Activated effector memory CD4-positive, alpha-beta T cell treated with anti-CD3 and anti-CD28 coated beads, Interleukin-2, amount 50 U/mL, for 16 hours (primary cell): ENCODE measurements around the gene C19orf53.
"Not testable (repeated sequence)": the region's sequence is repeated elsewhere in the genome, so short reads cannot be mapped to it uniquely, and the experiment has no call there.

Experiments
- DNase-seq: peaks from one replicate; pipeline ENCODE4 v3.0.0-alpha.2; 2020

C19orf53 gene

DNA sequence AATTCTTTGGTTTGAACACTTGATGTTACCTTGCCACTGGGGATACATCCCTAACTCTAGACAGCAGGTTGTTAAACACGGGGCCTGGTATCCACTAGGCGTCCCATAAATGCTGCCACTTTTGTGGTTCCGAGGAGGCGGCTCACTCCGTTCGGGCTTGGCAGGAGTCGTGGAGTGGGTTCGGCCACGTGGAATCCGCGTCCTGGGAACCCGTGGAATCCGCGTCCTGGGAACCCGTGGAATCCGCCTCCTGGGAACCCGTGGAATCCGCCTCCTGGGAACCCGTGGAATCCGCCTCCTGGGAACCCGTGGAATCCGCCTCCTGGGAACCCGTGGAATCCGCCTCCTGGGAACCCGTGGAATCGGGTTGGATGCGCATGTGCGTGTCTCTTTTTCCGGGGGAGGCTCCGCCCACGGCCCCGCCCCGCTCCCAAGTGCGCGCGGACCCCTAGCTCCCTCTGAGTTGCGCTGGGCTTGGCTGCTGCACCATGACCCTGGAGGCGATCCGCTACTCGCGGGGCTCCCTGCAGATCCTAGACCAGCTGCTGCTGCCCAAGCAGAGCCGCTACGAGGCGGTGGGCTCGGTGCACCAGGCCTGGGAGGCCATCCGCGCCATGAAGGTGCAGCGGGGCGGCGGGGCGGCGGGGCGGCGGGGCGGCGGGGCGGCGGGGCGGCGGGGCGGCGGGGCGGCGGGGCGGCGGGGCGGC lies 10.0 kb upstream of the C19orf53 start, which contains the start of gene MRI1:
MRI1 (plus strand) TSS at position 422 of the 707 bp plus-strand sequence; CDS start at position 489, 67 bp downstream.
- DNase-seq: peak; percentile 84

DNA sequence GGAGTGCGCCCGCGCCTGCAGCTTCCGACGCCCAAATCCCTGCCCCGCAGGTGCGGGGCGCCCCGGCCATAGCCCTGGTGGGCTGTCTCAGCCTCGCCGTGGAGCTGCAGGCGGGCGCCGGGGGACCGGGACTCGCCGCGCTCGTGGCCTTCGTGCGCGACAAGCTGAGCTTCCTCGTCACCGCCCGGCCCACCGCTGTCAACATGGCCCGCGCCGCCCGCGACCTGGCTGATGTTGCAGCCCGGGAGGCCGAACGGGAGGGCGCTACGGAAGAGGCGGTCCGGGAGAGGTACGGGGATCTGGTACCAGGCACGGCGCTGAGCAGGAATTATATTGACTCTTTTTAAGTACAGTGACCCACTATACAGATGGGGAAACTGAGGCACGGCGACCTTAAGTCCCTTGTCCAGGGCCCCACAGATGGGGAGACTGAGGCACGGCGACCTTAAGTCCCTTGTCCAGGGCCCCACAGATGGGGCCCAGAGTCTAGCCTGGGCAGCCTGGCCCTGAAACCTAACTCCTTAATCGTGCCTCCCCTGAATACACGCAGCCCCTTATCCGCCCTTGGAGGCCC lies 9.3 kb upstream of the C19orf53 start:
- DNase-seq: peak; percentile 78

DNA sequence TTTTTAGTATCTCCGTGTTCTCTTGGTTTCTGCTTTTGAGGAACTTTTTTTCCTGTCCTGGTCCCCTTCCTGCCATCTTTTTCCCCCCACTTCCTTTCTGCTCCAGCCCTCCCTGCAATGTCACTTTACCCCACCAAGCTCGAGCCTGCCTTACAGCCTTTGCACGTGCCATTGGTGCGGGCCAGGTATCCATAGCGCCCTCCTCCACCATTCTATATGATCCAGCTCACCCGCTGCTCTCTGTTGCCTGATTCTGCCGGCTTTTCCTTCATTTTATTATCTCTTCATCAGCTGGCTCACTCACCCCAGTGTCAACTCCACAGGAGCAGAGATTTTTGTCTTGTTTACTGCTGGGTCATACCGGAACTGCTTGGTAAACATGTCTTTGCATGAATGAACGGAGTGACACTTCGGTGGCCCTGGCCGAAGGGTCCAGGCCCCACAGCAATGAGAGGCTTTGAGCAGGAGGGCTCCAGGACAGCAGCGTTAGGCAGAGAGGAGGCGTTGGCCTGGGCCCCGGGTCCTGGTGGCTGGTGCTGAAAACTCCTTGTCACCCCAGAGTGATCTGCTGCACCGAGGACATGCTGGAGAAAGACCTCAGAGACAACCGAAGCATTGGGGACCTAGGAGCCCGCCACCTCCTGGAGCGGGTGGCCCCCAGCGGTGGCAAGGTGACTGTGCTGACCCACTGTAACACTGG lies 8.7 kb upstream of the C19orf53 start:
- no peak for DNase-seq

DNA sequence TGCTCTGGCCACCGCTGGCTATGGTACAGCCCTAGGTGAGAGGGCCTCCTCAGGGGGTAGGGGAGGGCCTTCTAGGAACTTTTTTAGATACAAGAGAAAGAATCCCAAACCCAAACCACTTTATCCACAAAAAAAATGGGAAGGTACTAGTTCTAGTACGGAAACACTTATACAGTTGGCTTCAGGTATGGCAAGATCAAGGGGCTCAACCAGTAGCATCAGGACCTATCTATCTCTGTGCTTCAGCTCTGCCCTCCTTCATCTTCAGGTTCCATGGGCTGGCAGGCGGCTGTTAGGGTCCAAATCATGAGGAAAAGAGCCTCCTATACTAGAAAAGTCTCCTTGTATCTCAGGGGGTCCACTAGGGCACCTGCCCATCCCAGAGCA lies 8.2 kb upstream of the C19orf53 start:
- DNase-seq: no peak

DNA sequence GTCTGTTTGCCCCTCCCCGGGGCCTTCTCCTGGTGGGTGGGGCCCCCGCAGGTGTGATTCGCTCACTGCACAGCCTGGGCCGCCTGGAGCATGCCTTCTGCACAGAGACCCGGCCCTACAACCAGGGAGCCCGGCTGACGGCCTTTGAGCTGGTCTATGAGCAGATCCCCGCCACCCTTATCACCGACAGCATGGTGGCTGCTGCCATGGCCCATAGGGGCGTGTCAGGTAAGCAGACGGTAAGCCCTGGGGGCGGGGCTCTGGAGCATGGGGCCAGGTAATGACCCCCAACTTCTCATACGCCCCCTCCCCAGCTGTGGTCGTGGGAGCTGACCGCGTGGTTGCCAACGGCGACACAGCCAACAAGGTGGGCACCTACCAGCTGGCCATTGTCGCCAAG lies 5.7 kb upstream of the C19orf53 start:
- DNase-seq: no peak

DNA sequence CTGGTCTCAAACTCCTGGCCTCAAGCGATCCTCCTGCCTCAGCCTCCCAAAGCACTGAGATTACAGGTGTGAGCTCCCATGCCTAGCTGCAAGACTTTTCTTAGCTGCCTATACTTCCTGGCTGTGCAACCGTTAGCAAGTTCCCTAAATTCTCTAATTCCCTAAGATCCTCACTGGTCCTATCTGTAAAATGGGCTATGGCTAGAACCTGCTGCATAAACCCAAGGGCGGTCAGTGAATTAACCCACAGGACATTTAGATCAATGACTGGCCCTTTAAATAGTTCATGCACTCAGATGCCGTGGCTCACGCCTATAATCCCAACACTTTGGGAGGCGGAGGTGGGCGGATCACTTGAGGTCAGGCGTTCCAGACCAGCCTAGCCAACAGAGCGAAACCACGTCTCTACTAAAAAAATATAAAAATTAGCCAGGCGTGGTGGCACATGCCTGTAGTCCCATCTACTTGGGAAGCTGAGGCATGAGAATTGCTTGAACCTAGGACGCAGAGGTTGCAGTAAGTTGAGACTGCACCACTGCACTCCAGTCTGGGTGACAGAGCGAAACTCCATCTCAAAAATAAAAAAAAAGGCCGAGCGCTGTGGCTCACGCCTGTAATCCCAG lies 4.1 kb upstream of the C19orf53 start:
- no peak for DNase-seq

DNA sequence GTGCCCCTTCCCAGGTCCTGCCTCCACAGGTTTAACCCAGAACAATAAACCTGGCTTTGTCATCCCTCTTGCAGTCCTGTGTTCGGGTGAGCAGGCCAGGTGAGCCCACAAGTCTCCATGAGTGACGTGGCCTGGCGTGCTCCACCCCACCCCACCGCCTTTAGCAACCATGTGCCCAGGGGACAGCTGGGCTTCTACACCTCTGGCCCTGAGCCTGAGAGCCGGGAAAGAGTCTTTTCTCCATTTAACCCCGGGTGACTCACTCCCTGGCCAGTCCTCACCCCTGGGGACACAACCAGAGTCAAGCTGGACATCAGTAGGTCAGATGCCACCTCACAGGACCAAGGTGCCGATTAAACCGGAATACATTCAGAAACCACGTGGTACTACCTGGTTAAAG lies 4.1 kb downstream of the C19orf53 start:
- DNase-seq: no peak

DNA sequence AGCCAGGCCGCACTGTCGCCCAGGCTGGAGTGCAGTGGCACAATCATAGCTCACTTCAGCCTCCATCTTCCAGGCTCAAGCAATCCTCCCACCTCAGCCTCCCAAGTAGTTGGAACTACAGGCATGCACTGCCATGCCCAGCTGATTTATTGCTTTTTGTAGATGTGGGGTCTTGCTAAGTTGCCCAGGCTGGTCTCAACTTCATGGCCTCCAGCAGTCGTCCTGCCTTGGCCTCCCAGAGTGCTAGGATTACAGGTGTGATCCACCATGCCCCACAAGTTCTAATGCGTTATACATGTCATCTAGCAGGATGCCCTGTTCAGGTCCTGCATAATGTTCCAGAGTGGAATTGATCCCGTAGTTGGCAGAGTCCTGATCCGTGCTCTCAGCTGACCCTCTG lies 4.6 kb downstream of the C19orf53 start:
- DNase-seq: no peak

DNA sequence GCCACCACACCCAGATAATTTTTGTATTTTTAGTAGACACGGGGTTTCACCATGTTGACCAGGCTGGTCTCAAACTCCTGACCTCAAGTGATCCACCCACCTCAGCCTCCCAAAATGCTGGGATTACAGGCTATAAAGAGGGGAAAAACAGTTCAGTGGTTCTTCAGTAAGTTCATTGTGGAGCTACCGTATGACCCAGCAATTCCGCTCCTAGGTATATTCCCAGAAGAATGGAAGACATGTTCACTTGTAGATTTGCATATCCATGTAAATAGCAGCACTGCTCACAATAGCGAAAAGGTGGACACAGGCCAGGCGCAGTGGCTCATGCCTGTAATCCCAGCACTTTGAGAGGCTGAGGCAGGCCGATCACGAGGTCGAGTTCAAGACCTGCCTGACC lies 5.5 kb downstream of the C19orf53 start:
- DNase-seq: not testable (repeated sequence)

DNA sequence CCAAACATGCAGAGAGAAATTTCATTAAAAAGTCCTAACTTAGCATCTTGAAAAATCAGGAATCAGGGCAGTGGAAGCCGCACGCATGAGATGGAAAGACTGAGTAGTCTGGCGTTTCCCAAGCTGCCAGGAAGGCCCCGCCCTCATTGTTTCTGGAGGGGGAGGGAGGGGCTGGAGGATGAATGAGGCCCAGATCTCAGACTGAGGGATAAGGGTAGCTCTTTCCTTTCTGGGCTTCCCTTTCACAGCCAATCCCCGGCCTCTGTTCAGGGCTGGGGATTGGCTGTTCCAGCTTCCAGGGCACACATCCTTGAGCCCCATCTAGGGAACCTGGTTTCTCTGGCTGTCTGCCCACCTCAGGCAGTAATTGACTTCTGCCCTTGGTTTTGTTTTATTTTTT lies 7.3 kb downstream of the C19orf53 start:
- DNase-seq: no peak

DNA sequence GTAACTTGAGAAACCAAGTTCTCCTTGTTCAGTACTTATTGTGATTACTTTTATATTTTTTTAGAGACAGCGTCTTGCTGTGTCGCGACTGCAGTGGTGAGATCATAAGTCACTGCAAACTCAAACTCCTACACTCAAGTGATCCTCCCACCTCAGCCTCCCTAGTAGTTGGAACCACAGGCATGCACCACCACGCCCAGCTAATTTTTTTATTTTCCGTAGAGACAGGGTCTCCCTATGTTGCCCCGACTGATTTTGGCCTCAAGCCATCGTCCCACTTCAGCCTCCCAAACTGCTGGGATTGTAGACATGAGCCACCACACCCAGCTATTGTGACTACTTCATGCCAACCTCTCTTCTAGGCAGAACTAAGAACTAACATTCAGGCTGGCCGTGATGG lies 8.3 kb downstream of the C19orf53 start:
- no peak for DNase-seq

DNA sequence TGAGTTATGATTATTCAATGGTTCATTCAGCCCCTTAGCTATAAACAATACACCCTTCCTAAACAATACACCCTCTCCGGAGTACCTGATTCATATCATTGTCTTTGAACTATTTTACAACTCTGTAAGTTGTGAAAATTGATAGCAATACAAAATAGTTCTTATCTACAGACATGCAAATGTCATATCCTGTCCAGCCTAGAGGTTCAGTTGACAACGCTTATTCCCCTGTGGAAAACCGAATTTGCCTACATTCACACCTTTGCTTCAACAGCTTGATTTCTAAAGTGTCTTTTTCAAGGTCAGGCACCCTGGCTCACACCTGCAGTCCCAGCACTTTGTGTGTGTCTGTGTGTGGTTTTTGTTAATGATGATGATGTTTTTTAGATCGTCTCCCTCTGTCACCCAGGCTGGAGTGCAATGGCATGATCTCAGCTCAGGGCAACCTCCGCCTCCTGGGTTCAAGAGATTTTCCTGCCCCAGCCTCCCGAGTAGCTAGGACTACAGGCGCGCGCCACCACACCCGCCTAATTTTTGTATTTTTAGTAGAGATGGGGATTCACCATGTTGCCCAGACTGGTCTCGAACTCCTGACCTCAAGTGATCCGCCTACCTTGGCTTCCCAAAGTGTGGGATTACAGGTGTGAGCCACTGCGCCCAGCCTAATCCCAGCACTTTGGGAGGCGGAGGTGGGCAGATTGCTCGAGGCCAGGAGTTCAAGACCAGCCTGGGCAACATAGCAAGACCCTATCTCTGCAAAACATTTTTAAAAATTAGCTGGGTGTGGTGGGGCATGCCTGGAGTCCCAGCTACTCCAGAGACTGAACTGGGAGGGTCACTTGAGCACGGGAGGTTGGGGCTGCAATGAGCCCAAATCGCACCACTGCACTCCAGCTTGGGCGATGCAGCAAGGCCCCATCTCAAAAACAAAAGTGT lies 9.6 kb downstream of the C19orf53 start:
- no peak for DNase-seq

DNA sequence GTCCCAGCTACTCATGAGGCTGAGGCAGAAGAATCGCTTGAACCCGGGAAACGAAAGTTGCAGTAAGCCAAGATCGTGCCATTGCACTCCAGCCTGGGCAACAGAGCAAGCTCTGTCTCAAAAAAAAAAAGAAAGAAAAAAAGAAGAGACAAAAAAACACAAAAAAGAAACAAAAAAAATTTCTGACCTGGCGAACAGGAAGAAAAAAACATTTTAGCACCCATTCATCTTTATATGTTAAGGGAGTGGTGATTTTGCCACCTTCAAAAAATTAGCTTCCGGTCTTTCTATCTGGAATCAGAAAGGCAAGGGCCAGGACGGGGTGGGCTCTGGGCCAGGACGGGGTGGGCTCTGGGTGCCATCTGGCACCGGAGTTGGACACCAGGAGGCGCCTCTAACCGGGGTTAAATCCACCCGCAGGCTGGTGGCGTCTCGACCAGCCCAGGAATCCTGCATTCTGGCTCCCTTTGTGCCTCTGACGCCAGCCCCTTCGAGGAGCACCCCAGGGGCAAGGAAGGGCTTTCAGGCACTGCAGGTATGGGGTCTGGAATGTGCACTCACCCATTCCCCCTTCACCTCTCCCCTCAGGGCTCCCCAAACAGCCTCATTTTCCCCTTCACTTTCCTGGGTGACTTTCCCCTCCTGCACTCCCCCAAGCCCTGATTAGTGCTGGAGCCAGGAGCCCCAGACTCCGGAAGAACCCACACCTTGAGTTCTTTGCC lies 10.6 kb downstream of the C19orf53 start:
- peak; percentile 90 for DNase-seq

DNA sequence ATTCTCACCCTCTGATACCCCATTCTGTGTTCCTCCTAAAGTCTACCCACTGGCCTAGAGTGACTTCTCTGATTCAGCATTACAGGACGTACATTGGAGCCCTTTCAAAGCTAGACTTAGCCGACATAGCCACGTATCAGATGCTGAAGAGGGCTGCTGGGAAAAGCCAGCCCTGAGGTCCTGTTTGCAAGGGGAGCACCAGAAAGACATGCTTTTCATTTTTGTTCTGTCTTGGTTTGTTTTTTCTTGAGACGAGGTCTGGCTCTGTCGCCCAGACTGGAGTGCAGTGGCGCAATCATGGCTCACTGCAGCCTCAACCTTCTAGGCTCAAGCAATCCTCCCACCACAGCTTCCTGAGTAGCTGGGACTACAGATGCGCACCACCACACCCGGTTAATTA lies 14.7 kb downstream of the C19orf53 start:
- peak; percentile 66 for DNase-seq

DNA sequence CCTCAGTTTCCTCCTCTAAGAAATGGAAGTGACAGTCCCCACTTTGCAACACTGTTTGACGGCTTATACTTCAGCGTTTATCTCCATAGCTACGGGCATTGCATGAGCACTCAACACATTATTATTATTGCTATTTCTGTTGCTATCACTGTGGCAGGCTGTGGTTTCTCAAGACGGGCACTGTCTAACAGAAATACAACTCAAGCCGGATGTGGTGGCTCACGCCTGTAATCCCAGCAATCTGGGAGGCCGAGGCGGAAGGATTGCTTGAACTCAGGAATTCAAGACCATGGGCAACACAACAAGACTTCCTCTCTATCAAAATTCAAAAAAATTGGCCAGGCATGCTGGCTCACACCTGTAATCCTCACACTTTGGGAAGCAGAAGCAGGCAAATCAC lies 16.1 kb downstream of the C19orf53 start:
- peak; percentile 66 for DNase-seq

DNA sequence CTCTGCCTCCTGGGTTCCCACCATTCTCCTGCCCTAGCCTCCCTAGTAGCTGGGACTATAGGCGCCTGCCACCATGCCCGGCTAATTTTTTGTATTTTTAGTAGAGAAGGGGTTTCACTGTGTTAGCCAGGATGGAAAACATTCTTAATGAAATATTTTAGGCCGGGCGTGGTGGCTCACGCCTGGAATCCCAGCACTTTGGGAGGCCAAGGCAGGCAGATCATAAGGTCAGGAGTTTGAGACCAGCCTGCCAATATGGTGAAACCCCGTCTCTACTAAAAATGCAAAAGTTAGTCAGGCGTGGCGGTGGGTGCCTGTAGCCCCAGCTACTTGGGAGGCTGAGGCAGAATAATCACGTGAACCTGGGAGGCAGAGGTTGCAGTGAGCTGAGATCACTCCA lies 19.1 kb downstream of the C19orf53 start:
- not testable (repeated sequence) for DNase-seq

DNA sequence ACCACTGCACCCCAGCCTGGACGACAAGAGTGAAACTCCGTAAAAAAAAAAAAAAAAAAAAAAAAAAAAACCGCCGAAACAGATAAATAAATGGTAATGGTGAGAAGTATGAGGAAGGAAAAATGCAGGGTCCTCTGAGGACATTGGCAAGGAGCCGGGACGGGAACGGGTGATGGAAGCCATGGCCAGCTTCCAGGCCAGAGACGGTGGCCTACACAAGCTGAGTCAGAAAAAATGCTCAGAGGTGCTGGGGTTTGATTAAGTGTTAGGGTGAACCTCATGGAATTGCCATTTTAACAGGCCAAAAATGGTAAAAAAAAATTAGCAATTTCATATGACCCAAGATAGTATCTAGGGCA lies 20.1 kb downstream of the C19orf53 start:
- DNase-seq: no peak

DNA sequence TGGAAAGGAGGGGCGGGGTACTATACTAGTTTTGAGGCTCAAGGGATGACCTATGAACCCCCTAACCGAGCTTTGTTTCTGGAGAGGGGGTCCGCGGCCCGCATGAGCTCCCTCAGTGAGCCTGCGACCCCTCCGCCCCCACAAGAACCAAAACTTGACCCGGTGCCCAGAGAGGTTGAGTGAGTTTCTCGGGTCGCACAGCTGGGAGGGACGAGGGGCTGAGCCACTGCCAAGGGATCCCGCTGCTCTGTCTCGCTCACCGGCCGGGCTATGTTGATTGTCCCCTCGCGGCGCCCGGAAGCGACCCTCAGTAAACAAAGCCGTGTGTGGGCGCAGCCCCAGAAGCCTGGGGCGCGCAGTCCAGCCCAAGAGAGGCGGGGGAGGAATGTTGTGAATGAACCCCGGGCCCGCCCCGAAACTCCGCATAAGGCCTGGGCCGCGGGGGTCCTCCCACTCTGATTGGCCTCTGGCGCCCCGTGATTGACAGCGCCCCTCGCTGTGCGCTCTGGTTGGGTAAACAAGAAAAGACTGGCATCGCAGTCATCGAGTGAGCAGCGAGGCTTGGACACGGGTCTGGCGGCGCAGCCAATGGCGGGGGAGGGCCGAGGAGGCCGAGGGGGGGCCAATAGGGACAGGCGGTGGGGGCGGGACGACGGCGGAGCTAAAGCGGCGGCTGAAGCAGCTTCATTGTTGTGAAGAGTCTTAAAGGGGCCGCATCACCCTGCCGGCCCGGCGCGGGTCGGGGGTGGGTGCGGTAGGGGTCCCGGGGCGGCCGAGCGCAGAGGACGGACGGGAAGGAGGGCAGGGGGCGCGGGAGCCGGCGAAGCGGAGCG lies 20.7 kb downstream of the C19orf53 start, which contains the start of gene ZSWIM4:
ZSWIM4 (plus strand) TSS at position 687 of the 833 bp plus-strand sequence. CDS start 206 bp downstream, outside the sequence.
- DNase-seq: peak; percentile 97

DNA sequence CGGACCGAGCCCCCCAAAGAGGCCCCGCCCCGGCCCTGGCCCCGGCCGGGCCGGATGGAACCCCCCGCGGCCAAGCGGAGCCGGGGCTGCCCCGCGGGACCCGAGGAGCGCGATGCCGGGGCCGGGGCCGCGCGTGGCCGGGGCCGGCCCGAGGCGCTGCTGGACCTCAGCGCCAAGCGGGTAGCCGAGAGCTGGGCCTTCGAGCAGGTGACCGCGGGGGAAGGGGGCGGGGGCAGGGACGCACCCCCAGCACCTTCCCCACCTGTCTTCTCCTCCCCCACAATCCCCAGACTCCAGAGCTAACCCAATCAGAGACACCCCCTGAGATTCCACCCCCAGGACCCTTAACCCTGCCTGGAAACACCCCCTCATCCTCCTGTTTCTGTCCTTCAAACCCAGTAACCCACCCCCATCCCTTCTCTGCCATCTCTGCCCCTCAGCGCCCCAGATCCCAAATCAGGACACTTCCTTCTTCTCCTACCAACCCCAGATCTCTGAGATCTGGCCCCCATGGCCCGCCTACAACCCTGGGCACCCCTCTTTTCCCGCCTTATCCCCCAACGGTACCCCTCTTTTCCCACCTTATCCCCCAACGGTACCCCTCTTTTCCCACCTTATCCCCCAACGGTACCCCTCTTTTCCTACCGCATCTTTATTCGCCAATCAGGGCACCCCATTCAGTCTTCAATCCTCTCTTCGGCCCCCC lies 21.5 kb downstream of the C19orf53 start:
- no peak for DNase-seq
